Renal pelvis (tissue), 4 donors: ENCODE results near the gene SESTD1. TPM values are rescaled to one million over a fixed set of nuclear protein-coding genes. Genes with fewer than 3 reads are reported as not detected.
"Not testable (repeated sequence)": the region's sequence is repeated elsewhere in the genome, so short reads cannot be mapped to it uniquely, and the experiment has no call there.

Experiments used
- DNase-seq: peaks from one replicate; pipeline ENCODE4 v3.0.0-alpha.2; 2013
- polyA plus RNA-seq, 3 donors: library from polyadenylated mRNA; unstranded; fragments of 120-200 nt; gene quantifications; one replicate each; pipeline ENCODE4 v1.2.1, GENCODE V29; 2013; ENCODE audit not compliant: insufficient read length in 3 of 3

SESTD1 gene
- polyA plus RNA-seq, 3 donors = 65.1 to 67.8 (median 66.4) TPM

GRCh38 chr2:179272406-179273192 is 8.0 kb upstream of the SESTD1 start:
- peak; percentile 50 for DNase-seq

GRCh38 chr2:179270689-179271088 is 6.1 kb upstream of the SESTD1 start:
- DNase-seq = no peak

- no peak for DNase-seq
These were observed 3.8 kb upstream of the SESTD1 start for GRCh38 chr2:179268277-179268925.

GRCh38 chr2:179266271-179266670 is 1.6 kb upstream of the SESTD1 start:
- DNase-seq = no peak

GRCh38 chr2:179265082-179265510 is 464 bp upstream of the SESTD1 start:
- no peak for DNase-seq

- DNase-seq = peak; percentile 55
These were observed 925 bp downstream of the SESTD1 start for GRCh38 chr2:179263446-179264367.

- DNase-seq = no peak
These were observed 1.6 kb downstream of the SESTD1 start for GRCh38 chr2:179263015-179263414.

GRCh38 chr2:179262077-179262660 is 2.5 kb downstream of the SESTD1 start:
- DNase-seq = no peak

GRCh38 chr2:179261151-179261825 is 3.3 kb downstream of the SESTD1 start:
- no peak for DNase-seq

- no peak for DNase-seq
These were observed 4.4 kb downstream of the SESTD1 start for GRCh38 chr2:179260224-179260623.

GRCh38 chr2:179255129-179255528 is 9.5 kb downstream of the SESTD1 start:
- no peak for DNase-seq

GRCh38 chr2:179253226-179253625 is 11.4 kb downstream of the SESTD1 start:
- no peak for DNase-seq

GRCh38 chr2:179252423-179252822 is 12.2 kb downstream of the SESTD1 start:
- DNase-seq = no peak

- DNase-seq = no peak
These were observed 12.8 kb downstream of the SESTD1 start for GRCh38 chr2:179251870-179252269.

- no peak for DNase-seq
These were observed 13.7 kb downstream of the SESTD1 start for GRCh38 chr2:179250848-179251504.

GRCh38 chr2:179250095-179250494 is 14.5 kb downstream of the SESTD1 start:
- no peak for DNase-seq

GRCh38 chr2:179248024-179248348 is 16.6 kb downstream of the SESTD1 start:
- DNase-seq = no peak

- DNase-seq = no peak
These were observed 17.2 kb downstream of the SESTD1 start for GRCh38 chr2:179247318-179248023.

GRCh38 chr2:179245843-179246242 is 18.8 kb downstream of the SESTD1 start:
- DNase-seq = not testable (repeated sequence)

- no peak for DNase-seq
These were observed 21.6 kb downstream of the SESTD1 start for GRCh38 chr2:179243046-179243445.
